GM23338 (cell line): ENCODE results near the gene LRRFIP2.
"Not testable (repeated sequence)": the region's sequence is repeated elsewhere in the genome, so short reads cannot be mapped to it uniquely, and the experiment has no call there.

Experiments used
- CTCF ChIP-seq, 2 experiments: fragments of 200-600 bp in 1 of 2; sonication (generic) in 1 of 2; conservative IDR thresholded peaks; 2 replicates each; pipeline versions ENCODE4 v1.5.1 to v1.6.1; 2016 to 2017; ENCODE audit warnings: antibody characterized with exemption in 2 of 2, low read depth in 2 of 2, mild to moderate bottlenecking in 2 of 2, moderate library complexity in 1 of 2
- EZH2 ChIP-seq: fragments of 200-600 bp; sonication (generic); IDR thresholded peaks from one replicate; pipeline ENCODE4 v1.8.0; 2017; ENCODE audit warnings: antibody characterized with exemption, mild to moderate bottlenecking, low read depth; ENCODE audit not compliant: unreplicated experiment

GRCh38 chr3:37208008-37208407, 33.6 kb upstream of the LRRFIP2 start:
- TF ChIP-seq EZH2; CTCF (conservative IDR thresholded peaks at IDR 0.05; ENCODE audit: low read depth in 2 of 2): not testable (repeated sequence)
